Mucosa of gallbladder (tissue), 1 donor: ENCODE data around the gene ADGRD1. TPM values are rescaled to one million over a fixed set of nuclear protein-coding genes. Genes with fewer than 3 reads are reported as not detected.
A peak's percentile ranks its signal among the peaks of the same experiment; 100 is the strongest.

ENCODE experiments used
- DNase-seq: peaks from one replicate; pipeline ENCODE4 v3.0.0-alpha.2; 2020; ENCODE audit warnings: low spot score
- total RNA-seq: library from RNA; stranded (reverse); gene quantifications from one replicate; pipeline ENCODE4 v1.2.1, GENCODE V29; 2021
- donor health status: DM: no; HTN: no; CAD: no.

ADGRD1 gene
- total RNA-seq, 1 donor from 2014 or later: 96.1 TPM

GRCh38 chr12:131102991-131103668 is 149.4 kb downstream of the ADGRD1 start:
- DNase-seq: no peak

GRCh38 chr12:131103669-131104462 is 150.2 kb downstream of the ADGRD1 start:
- no peak for DNase-seq

GRCh38 chr12:131104463-131105350 is 151.0 kb downstream of the ADGRD1 start:
- DNase-seq: peak; percentile 80

- no peak for DNase-seq
Observed at GRCh38 chr12:131105351-131105735, 151.6 kb downstream of the ADGRD1 start.

- DNase-seq: no peak
Observed at GRCh38 chr12:131105736-131106348, 152.1 kb downstream of the ADGRD1 start.

- no peak for DNase-seq
Observed at GRCh38 chr12:131106349-131106941, 152.7 kb downstream of the ADGRD1 start.

- DNase-seq: no peak
Observed at GRCh38 chr12:131108177-131108955, 154.7 kb downstream of the ADGRD1 start.

GRCh38 chr12:131111446-131111845 is 157.7 kb downstream of the ADGRD1 start:
- no peak for DNase-seq

- DNase-seq: no peak
Observed at GRCh38 chr12:131112021-131112420, 158.3 kb downstream of the ADGRD1 start.

- no peak for DNase-seq
Observed at GRCh38 chr12:131112700-131113290, 159.1 kb downstream of the ADGRD1 start.

- no peak for DNase-seq
Observed at GRCh38 chr12:131113568-131114270, 160.0 kb downstream of the ADGRD1 start.

GRCh38 chr12:131114271-131114670 is 160.6 kb downstream of the ADGRD1 start:
- no peak for DNase-seq

- DNase-seq: no peak
Observed at GRCh38 chr12:131114942-131115584, 161.4 kb downstream of the ADGRD1 start.

- DNase-seq: no peak
Observed at GRCh38 chr12:131115766-131116467, 162.2 kb downstream of the ADGRD1 start.

GRCh38 chr12:131116468-131117117 is 162.9 kb downstream of the ADGRD1 start:
- peak; percentile 36 for DNase-seq

- no peak for DNase-seq
Observed at GRCh38 chr12:131117438-131118245, 163.9 kb downstream of the ADGRD1 start.

GRCh38 chr12:131118371-131118770 is 164.7 kb downstream of the ADGRD1 start:
- no peak for DNase-seq
